Muscle layer of colon (tissue), 2 donors: ENCODE data around the gene RANBP3.
A peak's percentile ranks its signal among the peaks of the same experiment; 100 is the strongest.

Experiments used
- H3K27ac ChIP-seq: one replicate; pipeline ENCODE4 v1.7.0; 2013; ENCODE audit warnings: low read depth, mild to moderate bottlenecking, low read length, moderate library complexity
- H3K27me3 ChIP-seq, 2 donors: one replicate each; pipeline ENCODE4 v1.7.0; 2013; ENCODE audit warnings: low read length in 2 of 2, mild to moderate bottlenecking in 2 of 2; ENCODE audit not compliant: insufficient read depth in 2 of 2, control insufficient read depth in 1 of 2
- H3K36me3 ChIP-seq: one replicate; pipeline ENCODE4 v1.7.0; 2013; ENCODE audit warnings: mild to moderate bottlenecking, low read length; ENCODE audit not compliant: insufficient read depth
- H3K4me1 ChIP-seq: one replicate; pipeline ENCODE4 v1.7.0; 2013; ENCODE audit warnings: mild to moderate bottlenecking, low read length; ENCODE audit not compliant: insufficient read depth
- H3K4me3 ChIP-seq, 2 donors: one replicate each; pipeline ENCODE4 v1.7.0; 2013; ENCODE audit warnings: low read length in 2 of 2, low read depth in 1 of 2, mild to moderate bottlenecking in 1 of 2, moderate library complexity in 1 of 2
- H3K9ac ChIP-seq: one replicate; pipeline ENCODE4 v1.7.0; 2013; ENCODE audit warnings: low read length
- H3K9me3 ChIP-seq: one replicate; pipeline ENCODE4 v1.7.0; 2013; ENCODE audit warnings: mild to moderate bottlenecking, low read length
- donor health status: abdominal sarcoma.
- donor health status: Adenocarcinoma of cecum.

The RANBP3 gene

GRCh38 chr19:5903056-5903623, 74.8 kb downstream of the RANBP3 start:
- Histone ChIP-seq H3K4me3 (peak overlapping the region; percentile 98 to 99), H3K27me3 (no peaks in the 10 kb centered on the region), H3K9ac (peak overlapping the region; percentile 99), H3K9me3 (no peaks in the 10 kb centered on the region), H3K27ac (peak overlapping the region; percentile 96), H3K4me1 (peaks cover 18% of the 10 kb centered on the region), H3K36me3 (no peaks in the 10 kb centered on the region)

GRCh38 chr19:5900976-5901375, 77.0 kb downstream of the RANBP3 start:
- Histone ChIP-seq H3K27ac (no peak overlapping the region), H3K4me1 (peaks cover 18% of the 10 kb centered on the region), H3K36me3 (peaks cover 2% of the 10 kb centered on the region), H3K9ac (no peak overlapping the region), H3K27me3 (no peaks in the 10 kb centered on the region), H3K4me3 (no peak overlapping the region), H3K9me3 (no peaks in the 10 kb centered on the region)

- Histone ChIP-seq H3K36me3 (peaks cover 12% of the 10 kb centered on the region), H3K4me1 (peaks cover 12% of the 10 kb centered on the region), H3K4me3 (no peak overlapping the region), H3K9me3 (no peaks in the 10 kb centered on the region), H3K9ac (no peak overlapping the region), H3K27me3 (no peaks in the 10 kb centered on the region), H3K27ac (no peak overlapping the region)
These were observed 78.0 kb downstream of the RANBP3 start for GRCh38 chr19:5899728-5900526.

- Histone ChIP-seq H3K36me3 (peaks cover 13% of the 10 kb centered on the region), H3K4me3 (no peak overlapping the region), H3K9me3 (no peaks in the 10 kb centered on the region), H3K27me3 (no peaks in the 10 kb centered on the region), H3K4me1 (peaks cover 4% of the 10 kb centered on the region), H3K27ac (no peak overlapping the region), H3K9ac (no peak overlapping the region)
These were observed 80.6 kb downstream of the RANBP3 start for GRCh38 chr19:5897189-5897969.

- Histone ChIP-seq H3K36me3 (peaks cover 13% of the 10 kb centered on the region), H3K27ac (no peak overlapping the region), H3K9me3 (no peaks in the 10 kb centered on the region), H3K4me1 (peaks cover 8% of the 10 kb centered on the region), H3K9ac (no peak overlapping the region), H3K4me3 (no peak overlapping the region), H3K27me3 (no peaks in the 10 kb centered on the region)
These were observed 81.4 kb downstream of the RANBP3 start for GRCh38 chr19:5896365-5897076.

GRCh38 chr19:5895890-5896289, 82.0 kb downstream of the RANBP3 start:
- Histone ChIP-seq H3K4me3 (no peak overlapping the region), H3K27me3 (no peaks in the 10 kb centered on the region), H3K4me1 (peaks cover 10% of the 10 kb centered on the region), H3K36me3 (peaks cover 13% of the 10 kb centered on the region), H3K9me3 (no peaks in the 10 kb centered on the region), H3K9ac (no peak overlapping the region), H3K27ac (no peak overlapping the region)

- Histone ChIP-seq H3K27me3 (no peaks in the 10 kb centered on the region), H3K9me3 (no peaks in the 10 kb centered on the region), H3K4me1 (peaks cover 10% of the 10 kb centered on the region), H3K27ac (no peak overlapping the region), H3K9ac (no peak overlapping the region), H3K36me3 (peaks cover 13% of the 10 kb centered on the region), H3K4me3 (no peak overlapping the region)
These were observed 82.5 kb downstream of the RANBP3 start for GRCh38 chr19:5895409-5895808.

- Histone ChIP-seq H3K4me1 (peaks cover 14% of the 10 kb centered on the region), H3K27me3 (no peaks in the 10 kb centered on the region), H3K27ac (no peak overlapping the region), H3K4me3 (no peak overlapping the region), H3K9me3 (no peaks in the 10 kb centered on the region), H3K9ac (no peak overlapping the region), H3K36me3 (peaks cover 13% of the 10 kb centered on the region)
These were observed 83.1 kb downstream of the RANBP3 start for GRCh38 chr19:5894704-5895349.

GRCh38 chr19:5893907-5894703, 83.8 kb downstream of the RANBP3 start:
- Histone ChIP-seq H3K27ac (no peak overlapping the region), H3K4me1 (peaks cover 21% of the 10 kb centered on the region), H3K36me3 (peaks cover 13% of the 10 kb centered on the region), H3K9ac (no peak overlapping the region), H3K4me3 (no peak overlapping the region), H3K9me3 (no peaks in the 10 kb centered on the region), H3K27me3 (no peaks in the 10 kb centered on the region)

- no peaks in the 10 kb centered on the region for H3K9me3 ChIP-seq
- no peaks in the 10 kb centered on the region for H3K27me3 ChIP-seq
- no peak overlapping the region for H3K27ac ChIP-seq
- H3K36me3 ChIP-seq = peaks cover 13% of the 10 kb centered on the region
- H3K4me1 ChIP-seq = peaks cover 21% of the 10 kb centered on the region
- H3K4me3 ChIP-seq = no peak overlapping the region
- H3K9ac ChIP-seq = no peak overlapping the region
These were observed 84.5 kb downstream of the RANBP3 start for GRCh38 chr19:5893296-5893903.
